ENCODE data around the gene HDAC2. TPM values are rescaled to one million over a fixed set of nuclear protein-coding genes. Genes with fewer than 3 reads are reported as not detected.
A peak's percentile ranks its signal among the peaks of the same experiment; 100 is the strongest.

The HDAC2 gene
- total RNA-seq, 4 donors from 2014 or later, result 40.2 to 66.6 (median 60.7) TPM

GRCh38 chr6:113907102-113907815 lies 63.7 kb downstream of the HDAC2 start:
- no peak for DNase-seq
- TF ChIP-seq CTCF (IDR thresholded peaks at IDR 0.05) (no peak), POLR2A (IDR thresholded peaks at IDR 0.05) (no peak)
- Histone ChIP-seq H3K27ac (no peak overlapping the region), H3K4me3 (no peak overlapping the region), H3K4me1 (peaks cover 0 to 19% (median 0%) of the 10 kb centered on the region in 3 donors), H3K27me3 (no peaks in the 10 kb centered on the region), H3K9me3 (no peaks in the 10 kb centered on the region), H3K36me3 (no peaks in the 10 kb centered on the region)
- intact Hi-C loops (cut with DNase I), result no loop called here
- WGBS, 2 donors, result 81 to 83% methylated on average over 6 of the region's 6 CpGs

GRCh38 chr6:113903666-113904330 lies 67.2 kb downstream of the HDAC2 start:
- no peak overlapping the region for H3K4me3 ChIP-seq
- DNase-seq, result no peak
- no peaks in the 10 kb centered on the region for H3K36me3 ChIP-seq
- intact Hi-C loops (cut with DNase I), result no loop called here
- H3K27me3 ChIP-seq, result no peaks in the 10 kb centered on the region
- H3K9me3 ChIP-seq, result no peaks in the 10 kb centered on the region
- 26 to 58% methylated on average over 5 to 6 of the region's 9 CpGs for WGBS, 2 donors
- H3K27ac ChIP-seq, result peak overlapping the region in 2 of 4 donors; percentile 15 to 63
- peaks cover 0 to 13% (median 0%) of the 10 kb centered on the region in 3 donors for H3K4me1 ChIP-seq
- TF ChIP-seq CTCF (IDR thresholded peaks at IDR 0.05), result no peak
- no peak for TF ChIP-seq POLR2A (IDR thresholded peaks at IDR 0.05)

GRCh38 chr6:113901482-113901881 lies 69.5 kb downstream of the HDAC2 start:
- no peaks in the 10 kb centered on the region for H3K27me3 ChIP-seq
- intact Hi-C loops (cut with DNase I), result no loop called here
- WGBS, 2 donors, result 89 to 100% methylated on average over 2 of the region's 2 CpGs
- H3K9me3 ChIP-seq, result no peaks in the 10 kb centered on the region
- DNase-seq, result no peak
- TF ChIP-seq POLR2A (IDR thresholded peaks at IDR 0.05), result no peak
- no peak overlapping the region for H3K27ac ChIP-seq
- H3K36me3 ChIP-seq, result no peaks in the 10 kb centered on the region
- H3K4me1 ChIP-seq, result peaks cover 0 to 13% (median 0%) of the 10 kb centered on the region in 3 donors
- no peak overlapping the region for H3K4me3 ChIP-seq

- Histone ChIP-seq H3K27me3 (no peaks in the 10 kb centered on the region), H3K9me3 (peaks cover 0 to 9% (median 8%) of the 10 kb centered on the region in 3 donors), H3K36me3 (no peaks in the 10 kb centered on the region), H3K4me3 (no peak overlapping the region), H3K27ac (no peak overlapping the region), H3K4me1 (no peaks in the 10 kb centered on the region)
- no peak for DNase-seq
- TF ChIP-seq POLR2A (IDR thresholded peaks at IDR 0.05) (no peak), CTCF (IDR thresholded peaks at IDR 0.05) (no peak)
- intact Hi-C loops (cut with DNase I), result no loop called here
- 61% methylated on average over 6 of the region's 6 CpGs for WGBS, 2 donors
These were observed 76.0 kb downstream of the HDAC2 start for GRCh38 chr6:113894712-113895674.

- WGBS, 2 donors, result 51 to 52% methylated on average over 3 of the region's 3 CpGs
These were observed 77.1 kb downstream of the HDAC2 start for GRCh38 chr6:113893866-113894265.

More at GRCh38 chr6:113893866-113894265, 77.1 kb downstream of the HDAC2 start:
- Histone ChIP-seq H3K4me1 (no peaks in the 10 kb centered on the region), H3K36me3 (no peaks in the 10 kb centered on the region), H3K27ac (no peak overlapping the region), H3K4me3 (no peak overlapping the region), H3K27me3 (no peaks in the 10 kb centered on the region), H3K9me3 (peaks cover 0 to 9% (median 8%) of the 10 kb centered on the region in 3 donors)
- DNase-seq, result no peak
- intact Hi-C loops (cut with DNase I), result no loop called here
- TF ChIP-seq POLR2A (IDR thresholded peaks at IDR 0.05), result no peak
- no peak for TF ChIP-seq CTCF (IDR thresholded peaks at IDR 0.05)

All from esophagus squamous epithelium (tissue), 5 donors.